Transverse colon (tissue), 4 donors: ENCODE measurements around the gene RRP12. TPM values are rescaled to one million over a fixed set of nuclear protein-coding genes. Genes with fewer than 3 reads are reported as not detected.
"Not testable (repeated sequence)": the region's sequence is repeated elsewhere in the genome, so short reads cannot be mapped to it uniquely, and the experiment has no call there.

Source experiments
- DNase-seq: peaks from one replicate; pipeline ENCODE4 v3.0.0-alpha.2; 2019
- H3K27ac ChIP-seq, 4 donors: fragments of 200-600 bp; sonication (generic); 2 replicates each; pipeline ENCODE4 v1.5.1; 2016 to 2018; ENCODE audit warnings: inconsistent platforms in 4 of 4
- H3K27me3 ChIP-seq: fragments of 200-600 bp; sonication (generic); 2 replicates; pipeline ENCODE4 v1.5.1; 2017; ENCODE audit warnings: inconsistent platforms
- H3K36me3 ChIP-seq, 4 donors: fragments of 200-600 bp; sonication (generic); 2 replicates each; pipeline ENCODE4 v1.5.1; 2017 to 2019; ENCODE audit warnings: inconsistent platforms in 4 of 4
- H3K4me1 ChIP-seq, 4 donors: fragments of 200-600 bp; sonication (generic); 2 replicates each; pipeline ENCODE4 v1.5.1; 2017 to 2020; ENCODE audit warnings: inconsistent platforms in 4 of 4
- H3K4me3 ChIP-seq, 4 donors: fragments of 200-600 bp; sonication (generic); 1 replicate in 1 of 4; 2 replicates in 3 of 4; pipeline versions ENCODE4 v1.5.1 to v1.6.1; 2017 to 2019; ENCODE audit warnings: inconsistent platforms in 4 of 4
- H3K9me3 ChIP-seq, 2 donors: fragments of 200-600 bp; sonication (generic); 2 replicates each; pipeline ENCODE4 v1.5.1; 2017 to 2019; ENCODE audit warnings: inconsistent platforms in 2 of 2
- EP300 ChIP-seq: sonication (generic); formaldehyde crosslinking; IDR thresholded peaks from one replicate; pipeline ENCODE4 v1.6.1; 2017; ENCODE audit warnings: antibody characterized with exemption, low read depth
- POLR2A ChIP-seq: fragments of 450-650 bp; IDR thresholded peaks from one replicate; pipeline ENCODE4 v1.6.1; 2016; ENCODE audit warnings: antibody characterized with exemption, mild to moderate bottlenecking, moderate library complexity
- POLR2AphosphoS5 ChIP-seq, 3 donors: sonication (generic); formaldehyde crosslinking; IDR thresholded peaks; one replicate each; pipeline ENCODE4 v1.6.1; 2016; ENCODE audit warnings: antibody characterized with exemption in 3 of 3
- WGBS, 2 donors: methylation state at CpG; one replicate each; pipeline ENCODE4 v1.1.5; 2018; ENCODE audit warnings: low coverage in 1 of 2; 5-methylcytosine and 5-hydroxymethylcytosine counted together
- in situ Hi-C, 4 donors: fragments of 200-750 bp; cut with MboI; loops; one replicate each; pipeline versions ENCODE4 v1.15.0 to v1.15.1; 2017; ENCODE audit warnings: low sequenced_read_pairs in 3 of 4, low pct_ligation_motif_present in 1 of 4, low pct_unique_long_range_greater_than_20kb in 1 of 4
- intact Hi-C: fragments of 100-400 bp; cut with DNase I; formaldehyde crosslinking; loops from one replicate; pipeline ENCODE4 v1.15.1; 2023; ENCODE audit warnings: low total_unique reads
- total RNA-seq, 4 donors: library from RNA; depleted of rRNA; stranded (reverse); fragments of >200 nt; gene quantifications; one replicate each; pipeline ENCODE4 v1.1.0, GENCODE V29; 2016
- TF ChIP-seq, protein P1 (sequence below), 5 experiments: fragments of 200-600 bp in 3 of 5; fragments of 450-650 bp in 2 of 5; sonication (generic) in 3 of 5; IDR thresholded peaks; 1 replicate in 2 of 5; 2 replicates in 3 of 5; pipeline ENCODE4 v1.5.1; 2016 to 2017; ENCODE audit warnings: antibody characterized with exemption in 5 of 5, inconsistent platforms in 3 of 5, mild to moderate bottlenecking in 2 of 5, moderate library complexity in 1 of 5

The RRP12 gene
- total RNA-seq, 4 donors from 2014 or later, result 5.7 to 14.0 (median 11.5) TPM

- no peak for TF ChIP-seq EP300
- TF ChIP-seq, protein P1, sequence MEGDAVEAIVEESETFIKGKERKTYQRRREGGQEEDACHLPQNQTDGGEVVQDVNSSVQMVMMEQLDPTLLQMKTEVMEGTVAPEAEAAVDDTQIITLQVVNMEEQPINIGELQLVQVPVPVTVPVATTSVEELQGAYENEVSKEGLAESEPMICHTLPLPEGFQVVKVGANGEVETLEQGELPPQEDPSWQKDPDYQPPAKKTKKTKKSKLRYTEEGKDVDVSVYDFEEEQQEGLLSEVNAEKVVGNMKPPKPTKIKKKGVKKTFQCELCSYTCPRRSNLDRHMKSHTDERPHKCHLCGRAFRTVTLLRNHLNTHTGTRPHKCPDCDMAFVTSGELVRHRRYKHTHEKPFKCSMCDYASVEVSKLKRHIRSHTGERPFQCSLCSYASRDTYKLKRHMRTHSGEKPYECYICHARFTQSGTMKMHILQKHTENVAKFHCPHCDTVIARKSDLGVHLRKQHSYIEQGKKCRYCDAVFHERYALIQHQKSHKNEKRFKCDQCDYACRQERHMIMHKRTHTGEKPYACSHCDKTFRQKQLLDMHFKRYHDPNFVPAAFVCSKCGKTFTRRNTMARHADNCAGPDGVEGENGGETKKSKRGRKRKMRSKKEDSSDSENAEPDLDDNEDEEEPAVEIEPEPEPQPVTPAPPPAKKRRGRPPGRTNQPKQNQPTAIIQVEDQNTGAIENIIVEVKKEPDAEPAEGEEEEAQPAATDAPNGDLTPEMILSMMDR (IDR thresholded peaks at IDR 0.05), result no peak
- TF ChIP-seq POLR2AphosphoS5 (IDR thresholded peaks at IDR 0.05), result no peak
- TF ChIP-seq POLR2A, result no peak
- Histone ChIP-seq H3K27me3 (no peaks in the 10 kb centered on the region), H3K36me3 (no peaks in the 10 kb centered on the region), H3K9me3 (no peaks in the 10 kb centered on the region), H3K27ac (no peak overlapping the region), H3K4me3 (no peak overlapping the region), H3K4me1 (peaks cover 0 to 16% (median 10%) of the 10 kb centered on the region in 4 donors)
- intact Hi-C loops, result no loop called here
- in situ Hi-C loops, result no loop called here
- no peak for DNase-seq
- WGBS, 2 donors, result 82 to 92% methylated on average over 2 to 4 of the region's 4 CpGs
These were observed 10.3 kb upstream of the RRP12 start for GRCh38 chr10:97411406-97411805.

DNA sequence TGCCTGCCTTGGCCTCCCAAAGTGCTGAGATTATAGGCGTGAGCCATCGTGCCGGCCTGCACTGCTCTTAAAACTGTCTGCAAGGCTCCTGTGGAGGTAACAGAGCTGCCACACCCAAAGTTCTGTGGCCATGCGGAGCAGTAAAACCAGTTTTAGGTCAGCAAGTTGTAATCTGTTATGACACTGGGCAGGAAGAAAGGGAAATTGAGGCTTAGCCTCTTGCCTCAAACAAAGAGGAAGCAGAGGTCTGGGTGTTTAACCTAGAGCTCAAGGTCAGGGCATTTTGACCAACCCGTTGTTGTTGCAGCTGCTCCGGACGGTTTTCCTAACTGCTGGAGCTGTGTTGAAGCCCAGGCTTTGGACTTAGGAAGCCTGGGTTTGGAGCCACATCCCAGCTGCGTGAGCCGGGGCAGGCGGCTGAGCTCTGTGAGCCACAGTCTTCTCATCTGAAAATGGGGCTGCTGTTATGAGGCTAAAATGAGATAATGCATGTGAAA lies 7.4 kb upstream of the RRP12 start:
- H3K36me3 ChIP-seq, result no peaks in the 10 kb centered on the region
- 60% methylated on average over 10 of the region's 10 CpGs; no CpG with 5 or more reads in 1 of the 2 donors for WGBS, 2 donors
- no peaks in the 10 kb centered on the region for H3K27me3 ChIP-seq
- peaks cover 0 to 16% (median 10%) of the 10 kb centered on the region in 4 donors for H3K4me1 ChIP-seq
- in situ Hi-C loops, result no loop called here
- intact Hi-C loops, result no loop called here
- no peaks in the 10 kb centered on the region for H3K9me3 ChIP-seq
- H3K4me3 ChIP-seq, result no peak overlapping the region
- TF ChIP-seq EP300, result no peak
- TF ChIP-seq POLR2A, result no peak
- TF ChIP-seq, protein P1 (IDR thresholded peaks at IDR 0.05), result no peak
- TF ChIP-seq POLR2AphosphoS5 (IDR thresholded peaks at IDR 0.05), result no peak
- DNase-seq, result peak; percentile 57
- peak overlapping the region; percentile 20 to 61 (median 46) for H3K27ac ChIP-seq

- Histone ChIP-seq H3K4me3 (no peak overlapping the region), H3K9me3 (no peaks in the 10 kb centered on the region), H3K4me1 (peaks cover 0 to 16% (median 10%) of the 10 kb centered on the region in 4 donors), H3K27me3 (no peaks in the 10 kb centered on the region), H3K36me3 (no peaks in the 10 kb centered on the region), H3K27ac (peak overlapping the region in 3 of 4 donors; percentile 38 to 61 (median 54))
- in situ Hi-C loops, result no loop called here
- TF ChIP-seq, protein P1 (IDR thresholded peaks at IDR 0.05), result no peak
- TF ChIP-seq EP300 (no peak), POLR2A (no peak), POLR2AphosphoS5 (IDR thresholded peaks at IDR 0.05) (no peak)
- 67 to 85% methylated on average over 1 to 2 of the region's 2 CpGs for WGBS, 2 donors
- no peak for DNase-seq
- intact Hi-C loops, result no loop called here
These were observed 6.8 kb upstream of the RRP12 start for GRCh38 chr10:97407952-97408248.

GRCh38 chr10:97407211-97407951 lies 6.2 kb upstream of the RRP12 start:
- peak; percentile 62 for DNase-seq
- WGBS, 2 donors, result 3% methylated on average over 8 of the region's 10 CpGs; no CpG with 5 or more reads in 1 of the 2 donors
- in situ Hi-C loops (no loop called here), intact Hi-C loops (no loop called here)
- Histone ChIP-seq H3K27ac (peak overlapping the region; percentile 22 to 61 (median 31)), H3K9me3 (no peaks in the 10 kb centered on the region), H3K4me1 (peaks cover 0 to 16% (median 10%) of the 10 kb centered on the region in 4 donors), H3K36me3 (no peaks in the 10 kb centered on the region), H3K27me3 (no peaks in the 10 kb centered on the region), H3K4me3 (no peak overlapping the region)
- TF ChIP-seq, protein P1 (IDR thresholded peaks at IDR 0.05), result peak; percentile 81 to 91 (median 84)
- TF ChIP-seq POLR2AphosphoS5 (IDR thresholded peaks at IDR 0.05), result no peak

GRCh38 chr10:97406483-97406882 lies 5.3 kb upstream of the RRP12 start:
- intact Hi-C loops, in situ Hi-C loops: not testable (repeated sequence)

More at GRCh38 chr10:97406483-97406882, 5.3 kb upstream of the RRP12 start:
- Histone ChIP-seq H3K27ac (peak overlapping the region in 1 of 4 donors; percentile 22), H3K4me1 (peaks cover 0 to 18% (median 10%) of the 10 kb centered on the region in 4 donors)
- not testable (repeated sequence) for DNase-seq, H3K36me3 ChIP-seq, H3K4me3 ChIP-seq, H3K27me3 ChIP-seq, H3K9me3 ChIP-seq
- 94% methylated on average over 7 of the region's 7 CpGs; no CpG with 5 or more reads in 1 of the 2 donors for WGBS, 2 donors
